ENCODE results near the gene PINK1. TPM values are rescaled to one million over a fixed set of nuclear protein-coding genes. Genes with fewer than 3 reads are reported as not detected.
"Not testable (repeated sequence)": the region's sequence is repeated elsewhere in the genome, so short reads cannot be mapped to it uniquely, and the experiment has no call there.

PINK1 gene
- polyA plus RNA-seq, 1 donor from 2014 or later = 73.4 TPM

DNA sequence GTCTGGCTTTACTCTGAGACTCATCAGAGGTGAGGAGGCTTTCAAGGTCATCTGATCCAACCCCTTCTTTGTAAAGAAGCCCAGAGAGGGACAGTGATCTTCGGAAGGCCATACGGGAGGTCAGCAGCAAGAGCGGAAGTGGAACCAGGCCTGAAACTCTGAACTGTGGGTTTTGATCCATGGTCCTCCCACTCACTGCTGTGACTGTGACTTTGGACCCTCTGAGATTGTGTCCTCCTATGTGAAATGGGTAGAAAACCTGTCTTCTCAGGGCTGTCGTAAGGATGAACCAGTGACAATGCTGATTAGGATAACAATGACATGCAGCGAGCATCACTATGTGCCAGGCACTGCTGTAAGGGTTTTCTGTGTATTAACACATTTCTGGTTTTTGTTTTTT, 37.7 kb downstream of the PINK1 start:
- Histone ChIP-seq H3K27ac (ENCODE audit: low read length) (no peak overlapping the region), H3K27me3 (ENCODE audit: insufficient read depth, low read depth, low read length) (no peaks in the 10 kb centered on the region), H2AFZ (ENCODE audit: low read depth, low read length) (no peak overlapping the region), H3K36me3 (ENCODE audit: insufficient read depth, low read length) (no peaks in the 10 kb centered on the region), H3K4me3 (ENCODE audit: low read length) (no peak overlapping the region), H3F3A (ENCODE audit: insufficient read depth, low read length, poor library complexity, severe bottlenecking) (no peaks in the 10 kb centered on the region), H3K9me3 (ENCODE audit: low read length) (no peaks in the 10 kb centered on the region), H4K20me1 (ENCODE audit: insufficient read depth) (no peaks in the 10 kb centered on the region), H3K79me2 (replicated peaks; ENCODE audit: insufficient read depth, low read length) (no peaks in the 10 kb centered on the region), H3K9me2 (ENCODE audit: insufficient read depth, low read length) (no peaks in the 10 kb centered on the region), H3K4me2 (ENCODE audit: low read length) (no peak overlapping the region), H3K9ac (ENCODE audit: low read length) (no peak overlapping the region)
- TF ChIP-seq, protein P1, sequence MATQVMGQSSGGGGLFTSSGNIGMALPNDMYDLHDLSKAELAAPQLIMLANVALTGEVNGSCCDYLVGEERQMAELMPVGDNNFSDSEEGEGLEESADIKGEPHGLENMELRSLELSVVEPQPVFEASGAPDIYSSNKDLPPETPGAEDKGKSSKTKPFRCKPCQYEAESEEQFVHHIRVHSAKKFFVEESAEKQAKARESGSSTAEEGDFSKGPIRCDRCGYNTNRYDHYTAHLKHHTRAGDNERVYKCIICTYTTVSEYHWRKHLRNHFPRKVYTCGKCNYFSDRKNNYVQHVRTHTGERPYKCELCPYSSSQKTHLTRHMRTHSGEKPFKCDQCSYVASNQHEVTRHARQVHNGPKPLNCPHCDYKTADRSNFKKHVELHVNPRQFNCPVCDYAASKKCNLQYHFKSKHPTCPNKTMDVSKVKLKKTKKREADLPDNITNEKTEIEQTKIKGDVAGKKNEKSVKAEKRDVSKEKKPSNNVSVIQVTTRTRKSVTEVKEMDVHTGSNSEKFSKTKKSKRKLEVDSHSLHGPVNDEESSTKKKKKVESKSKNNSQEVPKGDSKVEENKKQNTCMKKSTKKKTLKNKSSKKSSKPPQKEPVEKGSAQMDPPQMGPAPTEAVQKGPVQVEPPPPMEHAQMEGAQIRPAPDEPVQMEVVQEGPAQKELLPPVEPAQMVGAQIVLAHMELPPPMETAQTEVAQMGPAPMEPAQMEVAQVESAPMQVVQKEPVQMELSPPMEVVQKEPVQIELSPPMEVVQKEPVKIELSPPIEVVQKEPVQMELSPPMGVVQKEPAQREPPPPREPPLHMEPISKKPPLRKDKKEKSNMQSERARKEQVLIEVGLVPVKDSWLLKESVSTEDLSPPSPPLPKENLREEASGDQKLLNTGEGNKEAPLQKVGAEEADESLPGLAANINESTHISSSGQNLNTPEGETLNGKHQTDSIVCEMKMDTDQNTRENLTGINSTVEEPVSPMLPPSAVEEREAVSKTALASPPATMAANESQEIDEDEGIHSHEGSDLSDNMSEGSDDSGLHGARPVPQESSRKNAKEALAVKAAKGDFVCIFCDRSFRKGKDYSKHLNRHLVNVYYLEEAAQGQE (IDR thresholded peaks at IDR 0.05; ENCODE audit: borderline replicate concordance) = no peak
- TF ChIP-seq, protein P2, sequence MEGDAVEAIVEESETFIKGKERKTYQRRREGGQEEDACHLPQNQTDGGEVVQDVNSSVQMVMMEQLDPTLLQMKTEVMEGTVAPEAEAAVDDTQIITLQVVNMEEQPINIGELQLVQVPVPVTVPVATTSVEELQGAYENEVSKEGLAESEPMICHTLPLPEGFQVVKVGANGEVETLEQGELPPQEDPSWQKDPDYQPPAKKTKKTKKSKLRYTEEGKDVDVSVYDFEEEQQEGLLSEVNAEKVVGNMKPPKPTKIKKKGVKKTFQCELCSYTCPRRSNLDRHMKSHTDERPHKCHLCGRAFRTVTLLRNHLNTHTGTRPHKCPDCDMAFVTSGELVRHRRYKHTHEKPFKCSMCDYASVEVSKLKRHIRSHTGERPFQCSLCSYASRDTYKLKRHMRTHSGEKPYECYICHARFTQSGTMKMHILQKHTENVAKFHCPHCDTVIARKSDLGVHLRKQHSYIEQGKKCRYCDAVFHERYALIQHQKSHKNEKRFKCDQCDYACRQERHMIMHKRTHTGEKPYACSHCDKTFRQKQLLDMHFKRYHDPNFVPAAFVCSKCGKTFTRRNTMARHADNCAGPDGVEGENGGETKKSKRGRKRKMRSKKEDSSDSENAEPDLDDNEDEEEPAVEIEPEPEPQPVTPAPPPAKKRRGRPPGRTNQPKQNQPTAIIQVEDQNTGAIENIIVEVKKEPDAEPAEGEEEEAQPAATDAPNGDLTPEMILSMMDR (IDR thresholded peaks at IDR 0.05; ENCODE audit: poor library complexity, severe bottlenecking) = no peak
- TF ChIP-seq TAF1 (IDR thresholded peaks at IDR 0.05; ENCODE audit: low read depth) (no peak), POLR2AphosphoS5 (IDR thresholded peaks at IDR 0.05) (no peak), EZH2 (IDR thresholded peaks at IDR 0.05; ENCODE audit: borderline replicate concordance, insufficient read depth, low read length, poor library complexity, severe bottlenecking) (no peak), EP300 (conservative IDR thresholded peaks at IDR 0.05; ENCODE audit: poor library complexity, severe bottlenecking) (no peak), SMC3 (conservative IDR thresholded peaks at IDR 0.05; ENCODE audit: poor library complexity) (no peak), RAD21 (conservative IDR thresholded peaks at IDR 0.05) (no peak), MXI1 (conservative IDR thresholded peaks at IDR 0.05; ENCODE audit: poor library complexity, severe bottlenecking) (no peak)

DNA sequence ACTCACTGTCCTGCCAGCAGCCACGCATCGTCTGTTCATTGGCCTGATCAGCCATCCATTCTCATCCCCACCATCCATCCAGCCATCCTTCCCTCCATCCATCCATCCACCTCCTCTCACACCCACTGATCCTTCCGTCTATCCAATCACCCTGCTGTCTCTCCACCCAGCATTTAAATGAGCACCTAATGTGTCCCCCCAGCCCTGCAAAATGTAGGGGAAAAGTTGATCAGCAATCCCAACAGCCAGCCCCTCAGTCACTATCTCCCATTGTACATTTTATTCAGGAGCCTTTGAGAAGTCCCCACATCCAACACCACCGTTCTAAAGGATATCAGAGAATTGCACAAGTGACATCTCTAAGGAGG, 39.0 kb downstream of the PINK1 start:
- no peak overlapping the region for H2AFZ ChIP-seq (ENCODE audit: low read depth, low read length)
- no peak overlapping the region for H3K27ac ChIP-seq (ENCODE audit: low read length)
- no peaks in the 10 kb centered on the region for H3K27me3 ChIP-seq (ENCODE audit: insufficient read depth, low read depth, low read length)
- H3F3A ChIP-seq (ENCODE audit: insufficient read depth, low read length, poor library complexity, severe bottlenecking) = no peaks in the 10 kb centered on the region
- H3K4me2 ChIP-seq (ENCODE audit: low read length) = no peak overlapping the region
- H3K36me3 ChIP-seq (ENCODE audit: insufficient read depth, low read length) = no peaks in the 10 kb centered on the region
- no peak overlapping the region for H3K4me3 ChIP-seq (ENCODE audit: low read length)
- H3K9me2 ChIP-seq (ENCODE audit: insufficient read depth, low read length) = no peaks in the 10 kb centered on the region
- no peaks in the 10 kb centered on the region for H3K79me2 ChIP-seq (replicated peaks; ENCODE audit: insufficient read depth, low read length)
- H3K9ac ChIP-seq (ENCODE audit: low read length) = no peak overlapping the region
- H4K20me1 ChIP-seq (ENCODE audit: insufficient read depth) = no peaks in the 10 kb centered on the region
- no peaks in the 10 kb centered on the region for H3K9me3 ChIP-seq (ENCODE audit: low read length)
- TF ChIP-seq RAD21 (conservative IDR thresholded peaks at IDR 0.05) = no peak

DNA sequence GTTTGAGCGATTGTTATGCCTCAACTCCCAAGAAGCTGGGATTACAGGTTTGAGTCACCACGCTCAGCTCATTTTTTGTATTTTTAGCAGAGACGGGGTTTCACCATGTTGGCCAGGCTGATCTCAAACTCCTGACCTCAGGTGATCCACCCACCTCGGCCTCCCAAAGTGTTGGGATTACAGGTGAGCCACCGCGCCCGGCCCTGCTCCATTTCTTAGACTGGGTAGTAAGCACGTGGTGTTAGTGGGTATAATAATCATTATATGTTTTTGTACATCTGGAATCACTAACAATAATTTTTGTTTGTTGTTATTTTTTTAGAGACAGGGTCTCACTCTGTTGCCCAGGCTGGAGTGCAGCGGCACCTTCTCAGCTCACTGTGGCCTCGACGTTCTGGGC, 40.4 kb downstream of the PINK1 start:
- H3K27me3 ChIP-seq (ENCODE audit: insufficient read depth, low read depth, low read length); H3K36me3 ChIP-seq (ENCODE audit: insufficient read depth, low read length); H3K9me2 ChIP-seq (ENCODE audit: insufficient read depth, low read length); H3K9ac ChIP-seq (ENCODE audit: low read length); H3K27ac ChIP-seq (ENCODE audit: low read length); H3K79me2 ChIP-seq (replicated peaks; ENCODE audit: insufficient read depth, low read length); H3K4me2 ChIP-seq (ENCODE audit: low read length); H3F3A ChIP-seq (ENCODE audit: insufficient read depth, low read length, poor library complexity, severe bottlenecking); H2AFZ ChIP-seq (ENCODE audit: low read depth, low read length); H3K4me3 ChIP-seq (ENCODE audit: low read length); H3K9me3 ChIP-seq (ENCODE audit: low read length); H4K20me1 ChIP-seq (ENCODE audit: insufficient read depth): not testable (repeated sequence)

All from neural cell (in vitro differentiated cells).